ENCODE data around the gene NOS1. TPM values are rescaled to one million over a fixed set of nuclear protein-coding genes. Genes with fewer than 3 reads are reported as not detected.
A peak's percentile ranks its signal among the peaks of the same experiment; 100 is the strongest.
"Not testable (repeated sequence)": the region's sequence is repeated elsewhere in the genome, so short reads cannot be mapped to it uniquely, and the experiment has no call there.

Gene NOS1
- total and polyA plus RNA-seq, 10 donors, result 0.03 to 0.22 (median 0.04) TPM; not detected in 6

DNA sequence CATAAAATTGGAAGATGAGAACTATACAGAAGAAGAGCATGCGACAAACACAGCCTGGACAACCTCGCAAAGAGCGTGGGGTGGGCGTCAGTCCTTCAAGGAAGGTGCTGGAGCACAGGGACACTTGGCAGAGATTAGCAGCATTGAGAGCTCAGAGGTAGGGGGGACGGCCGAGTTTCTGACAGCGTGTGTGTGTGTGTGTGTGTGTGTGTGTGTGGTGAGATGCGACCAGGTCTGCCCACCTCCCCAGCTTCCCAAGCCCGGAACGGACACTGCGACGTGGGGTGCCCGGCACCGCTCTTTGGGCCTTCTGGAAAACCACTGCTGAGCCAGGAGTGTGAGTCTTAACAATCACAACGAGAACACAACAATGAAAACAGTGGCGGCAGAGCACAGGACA lies 153.2 kb downstream of the NOS1 start:
- intact Hi-C loops (cut with DNase I; ENCODE audit: low total_unique reads), result no loop called here
- WGBS, 5 donors, result 74 to 80% (median 77%) methylated on average over 16 of the region's 16 CpGs
- Histone ChIP-seq H3K4me1 (no peaks in the 10 kb centered on the region), H3K27me3 (replicated peaks in 1 of 7) (peaks cover 0 to 36% (median 0%) of the 10 kb centered on the region in 7 donors), H3K4me3 (no peak overlapping the region), H3K36me3 (no peaks in the 10 kb centered on the region), H3K9me3 (no peaks in the 10 kb centered on the region), H3K27ac (no peak overlapping the region)
- peak; percentile 44 for DNase-seq
- TF ChIP-seq, protein P1, sequence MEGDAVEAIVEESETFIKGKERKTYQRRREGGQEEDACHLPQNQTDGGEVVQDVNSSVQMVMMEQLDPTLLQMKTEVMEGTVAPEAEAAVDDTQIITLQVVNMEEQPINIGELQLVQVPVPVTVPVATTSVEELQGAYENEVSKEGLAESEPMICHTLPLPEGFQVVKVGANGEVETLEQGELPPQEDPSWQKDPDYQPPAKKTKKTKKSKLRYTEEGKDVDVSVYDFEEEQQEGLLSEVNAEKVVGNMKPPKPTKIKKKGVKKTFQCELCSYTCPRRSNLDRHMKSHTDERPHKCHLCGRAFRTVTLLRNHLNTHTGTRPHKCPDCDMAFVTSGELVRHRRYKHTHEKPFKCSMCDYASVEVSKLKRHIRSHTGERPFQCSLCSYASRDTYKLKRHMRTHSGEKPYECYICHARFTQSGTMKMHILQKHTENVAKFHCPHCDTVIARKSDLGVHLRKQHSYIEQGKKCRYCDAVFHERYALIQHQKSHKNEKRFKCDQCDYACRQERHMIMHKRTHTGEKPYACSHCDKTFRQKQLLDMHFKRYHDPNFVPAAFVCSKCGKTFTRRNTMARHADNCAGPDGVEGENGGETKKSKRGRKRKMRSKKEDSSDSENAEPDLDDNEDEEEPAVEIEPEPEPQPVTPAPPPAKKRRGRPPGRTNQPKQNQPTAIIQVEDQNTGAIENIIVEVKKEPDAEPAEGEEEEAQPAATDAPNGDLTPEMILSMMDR (IDR thresholded peaks at IDR 0.05 in 8 of 11, conservative IDR thresholded peaks at IDR 0.05 in 3 of 11), result no peak
- no peak for TF ChIP-seq POLR2AphosphoS5 (IDR thresholded peaks at IDR 0.05)
- TF ChIP-seq POLR2A (IDR thresholded peaks at IDR 0.05), result no peak

DNA sequence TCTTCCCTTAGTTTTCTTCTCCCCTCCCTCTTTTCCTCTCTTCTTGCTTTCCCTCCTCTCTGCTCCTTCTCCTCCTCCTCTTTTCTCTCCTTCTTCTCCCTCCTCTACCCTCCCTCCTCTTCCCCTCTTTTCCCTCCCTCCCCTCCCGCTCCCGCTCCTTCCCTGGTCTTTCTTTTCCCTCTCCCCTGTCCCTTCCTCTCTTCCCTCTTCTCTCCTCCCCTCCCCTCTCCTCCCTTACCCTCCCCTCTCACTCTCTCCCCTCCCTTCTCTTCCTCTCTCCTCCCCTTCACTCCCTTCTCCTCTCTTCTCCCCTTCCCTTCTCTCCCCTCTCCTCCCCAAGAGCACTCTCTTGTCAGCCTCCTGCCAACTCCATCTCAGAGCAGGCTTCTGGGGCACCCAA lies 153.8 kb downstream of the NOS1 start:
- no peaks in the 10 kb centered on the region for H3K36me3 ChIP-seq
- WGBS, 5 donors, result 52 to 64% (median 62%) methylated on average over 2 of the region's 2 CpGs
- intact Hi-C loops (cut with DNase I; ENCODE audit: low total_unique reads), result no loop called here
- no peaks in the 10 kb centered on the region for H3K4me1 ChIP-seq
- no peak overlapping the region for H3K27ac ChIP-seq
- TF ChIP-seq, protein P1 (IDR thresholded peaks at IDR 0.05 in 8 of 11, conservative IDR thresholded peaks at IDR 0.05 in 3 of 11), result no peak
- TF ChIP-seq POLR2A (IDR thresholded peaks at IDR 0.05) (no peak), POLR2AphosphoS5 (IDR thresholded peaks at IDR 0.05) (no peak)
- H3K9me3 ChIP-seq, result no peaks in the 10 kb centered on the region
- H3K27me3 ChIP-seq (replicated peaks in 1 of 7), result peaks cover 0 to 36% (median 0%) of the 10 kb centered on the region in 7 donors
- no peak for DNase-seq
- H3K4me3 ChIP-seq, result no peak overlapping the region

DNA sequence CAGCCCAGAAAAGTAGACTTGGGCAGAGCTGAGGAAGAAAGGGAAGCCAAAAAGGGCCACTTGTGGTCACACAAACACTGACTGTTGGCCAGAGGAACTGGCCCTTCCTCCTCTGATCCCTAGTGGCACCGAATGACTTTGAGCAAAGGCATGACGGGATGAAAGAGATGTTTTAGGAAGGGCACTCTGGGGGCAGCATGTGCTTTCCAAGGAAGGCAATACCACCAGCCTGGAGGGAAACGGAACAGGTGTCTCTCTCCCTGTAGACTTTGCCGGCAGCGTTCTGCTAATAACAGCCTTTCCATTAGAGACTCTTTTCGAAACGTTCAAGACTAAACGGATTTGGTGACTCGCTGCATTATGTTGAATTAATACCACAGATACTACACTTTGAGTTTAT lies 158.9 kb downstream of the NOS1 start:
- WGBS, 5 donors, result 72 to 77% (median 75%) methylated on average over 9 of the region's 9 CpGs
- Histone ChIP-seq H3K27me3 (replicated peaks in 1 of 7) (peaks cover 0 to 27% (median 0%) of the 10 kb centered on the region in 7 donors), H3K27ac (no peak overlapping the region), H3K4me1 (no peaks in the 10 kb centered on the region), H3K4me3 (no peak overlapping the region), H3K36me3 (no peaks in the 10 kb centered on the region), H3K9me3 (peaks cover 0 to 3% (median 0%) of the 10 kb centered on the region in 8 donors)
- intact Hi-C loops (cut with DNase I; ENCODE audit: low total_unique reads), result no loop called here
- DNase-seq, result peak; percentile 24
- TF ChIP-seq POLR2A (IDR thresholded peaks at IDR 0.05) (no peak), POLR2AphosphoS5 (IDR thresholded peaks at IDR 0.05) (no peak)
- TF ChIP-seq, protein P1 (IDR thresholded peaks at IDR 0.05 in 8 of 11, conservative IDR thresholded peaks at IDR 0.05 in 3 of 11), result no peak

DNA sequence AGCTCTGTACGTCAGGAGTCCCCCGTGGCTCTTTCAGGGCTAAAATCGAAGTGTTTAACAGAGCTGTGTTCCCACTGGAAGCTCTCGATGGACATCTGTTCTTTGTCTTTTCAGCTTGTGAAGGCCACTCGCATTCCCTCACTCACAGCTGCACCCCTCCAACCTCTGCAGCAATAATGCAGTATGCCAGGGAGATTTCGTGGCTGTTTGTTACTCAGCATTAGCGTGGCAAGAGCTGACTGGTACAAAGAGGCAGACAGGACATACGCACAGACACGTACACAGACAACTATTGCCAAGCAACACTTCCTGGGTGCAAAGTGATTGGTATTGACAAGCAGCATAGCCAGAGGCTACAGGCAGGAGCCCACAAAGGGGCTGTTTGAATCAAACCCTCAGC lies 159.4 kb downstream of the NOS1 start:
- 90 to 92% (median 92%) methylated on average over 9 of the region's 9 CpGs for WGBS, 5 donors
- Histone ChIP-seq H3K27ac (no peak overlapping the region), H3K36me3 (no peaks in the 10 kb centered on the region), H3K4me1 (no peaks in the 10 kb centered on the region), H3K4me3 (no peak overlapping the region), H3K27me3 (replicated peaks in 1 of 7) (peaks cover 0 to 25% (median 0%) of the 10 kb centered on the region in 7 donors), H3K9me3 (peaks cover 0 to 3% (median 0%) of the 10 kb centered on the region in 8 donors)
- DNase-seq, result peak; percentile 17
- no peak for TF ChIP-seq POLR2A (IDR thresholded peaks at IDR 0.05)
- TF ChIP-seq, protein P1 (IDR thresholded peaks at IDR 0.05 in 8 of 11, conservative IDR thresholded peaks at IDR 0.05 in 3 of 11), result no peak
- TF ChIP-seq POLR2AphosphoS5 (IDR thresholded peaks at IDR 0.05), result no peak
- intact Hi-C loops (cut with DNase I; ENCODE audit: low total_unique reads), result no loop called here

DNA sequence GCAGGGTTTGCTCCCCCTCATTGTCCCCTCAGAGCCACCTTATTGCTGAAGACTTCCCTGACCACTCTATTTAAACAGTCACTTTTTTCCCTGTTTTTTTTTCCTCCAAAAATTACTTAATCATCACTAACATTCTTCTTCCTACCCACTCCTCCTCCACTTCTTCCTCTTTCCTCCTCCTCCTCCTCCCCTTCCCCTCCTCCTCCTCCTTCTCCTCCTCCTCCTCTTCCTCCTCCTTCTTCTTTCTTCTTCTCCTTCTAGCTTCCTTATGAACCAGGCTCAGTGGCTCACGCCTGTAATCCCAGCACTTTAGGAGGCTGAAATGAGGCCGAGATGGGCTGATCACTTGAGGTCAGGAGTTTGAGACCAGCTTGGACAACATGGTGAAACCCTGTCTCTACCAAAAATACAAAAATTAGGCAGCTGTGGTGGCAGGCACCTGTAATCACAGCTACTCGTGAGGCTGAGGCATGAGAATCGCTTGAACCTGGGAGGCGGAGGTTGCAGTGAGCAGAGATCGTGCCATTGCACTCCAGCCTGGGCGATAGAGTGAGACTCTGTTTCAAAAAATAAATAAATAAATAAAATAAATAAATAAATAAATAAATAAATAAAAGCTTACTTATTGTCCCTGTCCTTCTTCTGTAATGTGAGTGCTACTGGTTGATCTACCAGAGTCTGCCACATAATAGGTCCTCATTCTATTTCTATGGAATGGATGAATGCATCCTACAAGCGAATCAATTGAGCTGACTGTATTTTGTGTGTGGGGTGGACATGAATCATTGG lies 161.3 kb downstream of the NOS1 start:
- H3K27ac ChIP-seq; intact Hi-C loops (cut with DNase I; ENCODE audit: low total_unique reads); H3K4me1 ChIP-seq; H3K9me3 ChIP-seq; H3K36me3 ChIP-seq; H3K4me3 ChIP-seq: not testable (repeated sequence)
- 81 to 90% (median 89%) methylated on average over 8 of the region's 8 CpGs for WGBS, 5 donors
- peaks cover 0 to 18% (median 0%) of the 10 kb centered on the region in 7 donors for H3K27me3 ChIP-seq (replicated peaks in 1 of 7)
- DNase-seq, result peak; percentile 19

DNA sequence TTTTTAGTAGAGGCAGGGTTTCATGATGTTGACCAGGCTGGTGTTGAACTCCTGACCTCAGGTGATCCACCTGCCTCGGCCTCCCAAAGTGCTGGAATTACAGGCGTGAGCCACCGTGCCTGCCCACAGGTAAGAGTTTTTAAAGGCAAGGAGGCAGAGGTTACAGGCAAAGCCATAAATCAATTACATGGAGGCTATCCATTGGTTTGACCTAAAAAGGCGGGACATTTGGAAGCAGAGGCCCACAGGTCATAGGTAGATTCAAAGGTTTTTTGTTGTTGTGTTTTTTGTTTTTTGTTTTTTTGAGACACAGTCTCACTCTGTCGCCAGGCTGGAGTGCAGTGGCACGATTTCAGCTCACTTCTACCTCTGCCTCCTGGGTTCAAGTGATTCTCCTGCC lies 165.1 kb downstream of the NOS1 start:
- DNase-seq; H3K27ac ChIP-seq; H3K4me3 ChIP-seq; H3K4me1 ChIP-seq; H3K36me3 ChIP-seq; intact Hi-C loops (cut with DNase I; ENCODE audit: low total_unique reads); H3K9me3 ChIP-seq: not testable (repeated sequence)
- peaks cover 0 to 11% (median 0%) of the 10 kb centered on the region in 7 donors for H3K27me3 ChIP-seq (replicated peaks in 1 of 7)
- 85 to 94% (median 90%) methylated on average over 6 of the region's 6 CpGs for WGBS, 5 donors
